Hypothalamus (tissue), 51 donors: ENCODE data around the gene CD72.
A peak's percentile ranks its signal among the peaks of the same experiment; 100 is the strongest.

ENCODE experiments used
- DNase-seq, 51 donors: peaks; one replicate each; lab custom pipeline; 2025; lab: John Stamatoyannopoulos, UW

CD72 gene

DNA sequence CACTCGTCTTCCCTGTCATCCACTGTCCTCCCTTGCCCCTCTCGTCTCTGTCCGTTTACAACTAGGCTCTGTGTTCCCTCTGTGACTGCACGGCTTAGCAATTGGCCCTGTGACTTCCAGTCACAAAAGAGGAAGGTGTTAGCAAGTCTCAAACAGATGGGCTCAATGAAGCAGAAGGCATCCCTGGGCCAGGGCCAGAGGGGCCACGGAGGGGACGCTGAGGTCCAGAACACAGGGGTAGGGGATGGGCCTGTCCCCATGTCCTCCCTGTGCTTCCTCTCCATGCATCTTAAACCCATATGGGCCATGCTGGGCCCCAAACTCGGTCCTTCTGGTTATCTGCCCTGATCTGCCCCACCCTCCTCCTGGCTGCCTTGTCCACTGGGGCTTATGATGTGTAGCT is at the start of gene CD72:
Gene CD72, minus strand, starts transcription at position 89 of the 403 bp plus-strand sequence. CDS start 110 bp downstream, outside the sequence.
- peak in 1 of 51 donors; percentile 2 for DNase-seq

DNA sequence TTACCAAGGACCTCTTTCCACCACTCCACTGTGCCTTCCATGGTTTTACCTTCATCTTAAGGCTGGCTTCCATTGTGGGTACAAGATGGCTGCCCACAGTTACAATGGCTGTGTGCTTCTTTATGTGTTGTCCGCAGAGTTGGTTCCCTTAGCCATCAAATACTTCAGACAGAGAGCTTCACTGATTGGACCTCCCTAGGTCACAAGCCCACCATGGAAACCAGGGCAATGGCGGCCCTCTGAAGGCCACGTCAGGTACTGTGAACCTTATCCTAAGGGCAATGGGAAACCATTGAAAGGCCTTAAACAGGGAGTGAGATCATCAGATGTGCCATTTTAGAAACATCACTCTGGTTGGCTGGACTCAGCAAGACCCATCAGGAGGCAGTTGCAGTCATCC is 49.7 kb upstream of the CD72 start:
- DNase-seq, result no peak

GRCh38 chr9:35666549-35666948 is 48.3 kb upstream of the CD72 start:
- no peak for DNase-seq

DNA sequence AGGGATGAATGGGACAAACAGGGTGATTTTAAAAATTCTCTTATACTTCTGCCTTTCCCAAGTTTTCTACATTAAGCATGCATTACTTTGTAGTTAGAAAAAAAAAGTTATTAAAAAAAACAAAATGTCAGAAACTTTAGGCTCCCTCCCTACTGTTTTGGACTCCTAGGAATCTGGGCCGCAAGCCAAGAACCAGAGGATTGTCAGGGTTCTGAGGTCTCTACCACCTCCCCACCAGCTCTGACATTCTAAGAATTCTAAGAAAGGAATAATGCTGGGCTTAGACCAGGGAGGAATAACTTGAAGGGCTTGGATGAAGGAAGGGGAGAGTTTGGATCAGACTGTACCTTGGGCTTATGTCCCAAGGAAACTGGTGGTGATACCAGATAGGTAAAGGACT is 47.8 kb upstream of the CD72 start:
- DNase-seq, result no peak

DNA sequence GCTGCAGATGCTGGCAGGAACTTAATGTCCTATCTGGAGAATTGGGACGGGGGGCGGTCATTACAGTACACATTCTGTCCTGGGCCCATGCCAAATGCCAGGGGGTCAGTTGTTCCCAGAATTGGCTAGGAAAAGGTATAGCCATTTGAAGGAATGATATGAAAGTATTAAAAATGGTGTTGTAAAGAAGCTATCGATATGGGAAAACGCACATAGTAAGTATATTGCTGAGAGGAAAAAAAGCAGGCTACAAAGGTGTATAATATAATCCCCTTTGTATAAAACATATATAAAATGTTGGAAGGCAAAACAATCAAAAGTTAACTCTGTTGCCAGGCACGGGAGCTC is 47.2 kb upstream of the CD72 start:
- DNase-seq, result no peak

- DNase-seq, result peak in 47 of 51 donors; percentile 14 to 80 (median 54)
These were observed 46.6 kb upstream of the CD72 start, which contains the start of gene ARHGEF39 for GRCh38 chr9:35664531-35665470. TSS of gene ARHGEF39 (minus strand) at chr9:35665195. CDS start at chr9:35665169, 26 bp downstream.

DNA sequence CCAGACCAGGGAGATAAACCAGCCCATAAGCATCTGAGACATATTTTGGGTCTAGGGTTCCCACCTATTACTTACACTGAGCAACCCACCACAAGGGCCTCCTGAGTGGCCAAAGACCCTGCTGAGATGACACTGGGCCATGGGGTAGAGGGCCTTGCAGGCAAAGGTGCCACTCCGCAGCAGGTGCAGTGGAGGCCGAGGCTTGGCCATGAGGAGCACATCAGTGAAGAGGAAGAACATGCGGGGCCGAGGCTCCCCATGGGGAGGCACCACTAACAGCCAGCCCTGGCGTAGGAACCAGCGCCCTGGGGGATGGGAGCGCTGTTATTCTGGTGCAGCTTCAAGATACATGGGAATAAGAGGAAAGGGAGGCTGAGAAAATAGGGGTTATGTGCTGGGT is 44.2 kb upstream of the CD72 start:
- DNase-seq, result no peak

- no peak for DNase-seq
These were observed 43.6 kb upstream of the CD72 start for GRCh38 chr9:35661756-35662350.

DNA sequence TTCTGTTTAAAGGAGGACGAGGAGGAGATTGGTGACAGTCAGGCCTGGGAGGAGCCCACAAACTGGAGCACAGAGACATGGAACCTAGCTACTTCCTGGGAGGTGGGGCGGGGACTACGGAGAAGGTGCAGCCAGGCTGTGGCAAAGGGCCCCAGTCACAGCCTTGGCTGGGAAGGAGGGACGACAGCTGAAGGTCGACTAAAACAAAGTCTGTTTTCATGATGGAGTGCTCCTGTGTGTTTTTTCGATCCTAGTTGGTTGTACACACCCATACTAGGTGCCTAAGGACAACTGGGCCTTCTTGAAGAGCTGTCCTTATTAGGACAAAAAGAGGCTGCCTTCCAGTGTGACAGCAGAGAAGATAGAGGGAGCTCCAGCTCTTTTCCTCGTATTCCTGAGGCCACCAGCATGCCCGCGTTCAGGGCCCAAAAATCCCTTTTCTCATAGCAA is 42.8 kb upstream of the CD72 start:
- DNase-seq, result peak in 9 of 51 donors; percentile 2 to 19 (median 12)

DNA sequence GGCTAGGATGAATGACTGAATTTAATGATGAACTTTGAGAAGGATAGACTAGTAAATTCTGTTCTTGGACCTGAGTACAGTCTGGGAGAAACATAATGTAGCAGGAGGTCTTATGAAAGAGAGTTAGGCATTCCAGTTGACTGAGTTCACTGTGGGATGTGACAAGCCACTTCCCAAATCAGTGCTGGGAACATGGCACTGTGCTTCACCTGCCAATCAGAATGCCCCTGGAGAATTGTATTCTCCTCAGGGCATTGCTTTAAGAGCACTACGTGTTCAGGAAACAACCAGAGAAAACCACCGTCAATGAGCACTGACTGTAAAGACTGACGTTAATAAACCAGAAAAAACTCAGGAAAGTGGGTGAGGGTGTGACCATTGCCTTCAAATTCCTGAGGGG is 41.1 kb upstream of the CD72 start:
- no peak for DNase-seq

- peak in 8 of 51 donors; percentile 13 to 46 (median 20) for DNase-seq
These were observed 40.7 kb upstream of the CD72 start for GRCh38 chr9:35658968-35659220.

- DNase-seq, result peak; percentile 29 to 99 (median 75)
These were observed 40.1 kb upstream of the CD72 start, which contains the start of gene CCDC107 for GRCh38 chr9:35658137-35658967. TSS of gene CCDC107 (plus strand) at chr9:35658292. CDS start at chr9:35658380, 88 bp downstream.

DNA sequence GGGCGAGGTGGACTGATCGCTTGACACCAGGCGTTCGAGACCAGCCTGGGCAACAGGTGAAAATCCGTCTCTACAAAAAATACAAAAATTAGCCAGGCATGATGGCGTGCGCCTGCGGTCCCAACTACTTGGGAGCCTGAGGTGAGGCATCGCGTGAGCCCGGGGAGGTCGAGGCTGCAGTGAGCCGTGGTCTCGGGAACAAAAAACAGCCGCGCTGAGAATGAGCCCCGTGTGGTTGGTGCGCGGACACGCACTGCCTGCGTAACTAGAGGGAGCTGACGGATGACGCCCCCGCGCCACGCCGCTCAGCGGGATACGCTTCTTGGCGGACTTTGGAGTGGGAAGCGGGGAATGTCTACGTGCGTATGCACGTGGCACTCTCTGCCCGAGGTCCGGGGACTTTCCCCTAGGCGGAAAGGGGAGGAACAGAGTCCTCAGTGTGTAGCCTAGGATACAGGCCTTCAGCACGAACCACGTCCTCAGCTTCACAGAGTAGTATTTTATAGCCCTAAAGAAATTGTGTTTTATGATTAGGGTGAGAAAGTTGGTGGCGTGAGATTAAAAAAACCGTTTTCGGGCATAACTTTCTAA is 39.4 kb upstream of the CD72 start, which contains the start of gene RMRP:
Gene RMRP, minus strand, starts transcription at position 474 of the 591 bp plus-strand sequence.
- peak; percentile 31 to 99 (median 92) for DNase-seq

GRCh38 chr9:35656831-35657545 is 38.8 kb upstream of the CD72 start:
- DNase-seq, result peak in 2 of 51 donors; percentile 59 to 75

- DNase-seq, result no peak
These were observed 38.1 kb upstream of the CD72 start for GRCh38 chr9:35656348-35656747.

DNA sequence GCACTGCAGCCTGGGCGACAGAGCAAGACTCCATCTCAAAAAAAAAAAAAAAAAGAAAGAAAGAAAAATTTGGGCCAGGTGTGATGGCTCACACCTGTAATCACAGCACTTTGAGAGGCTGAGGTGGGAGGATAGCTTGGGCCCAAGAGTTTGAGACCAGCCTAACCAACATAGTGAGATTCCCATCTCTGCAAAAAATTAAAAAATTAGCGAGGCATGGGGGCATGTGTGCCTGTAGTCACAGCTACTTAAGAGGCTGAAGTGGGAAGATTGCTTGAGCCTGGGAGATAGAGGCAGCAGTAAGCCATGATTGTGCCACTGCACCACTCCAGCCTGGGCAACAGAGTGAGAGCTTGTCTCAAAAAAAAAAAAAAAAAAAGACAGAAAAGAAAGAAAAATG is 35.4 kb upstream of the CD72 start:
- DNase-seq, result no peak

GRCh38 chr9:35652829-35653209 is 34.6 kb upstream of the CD72 start:
- DNase-seq, result no peak

DNA sequence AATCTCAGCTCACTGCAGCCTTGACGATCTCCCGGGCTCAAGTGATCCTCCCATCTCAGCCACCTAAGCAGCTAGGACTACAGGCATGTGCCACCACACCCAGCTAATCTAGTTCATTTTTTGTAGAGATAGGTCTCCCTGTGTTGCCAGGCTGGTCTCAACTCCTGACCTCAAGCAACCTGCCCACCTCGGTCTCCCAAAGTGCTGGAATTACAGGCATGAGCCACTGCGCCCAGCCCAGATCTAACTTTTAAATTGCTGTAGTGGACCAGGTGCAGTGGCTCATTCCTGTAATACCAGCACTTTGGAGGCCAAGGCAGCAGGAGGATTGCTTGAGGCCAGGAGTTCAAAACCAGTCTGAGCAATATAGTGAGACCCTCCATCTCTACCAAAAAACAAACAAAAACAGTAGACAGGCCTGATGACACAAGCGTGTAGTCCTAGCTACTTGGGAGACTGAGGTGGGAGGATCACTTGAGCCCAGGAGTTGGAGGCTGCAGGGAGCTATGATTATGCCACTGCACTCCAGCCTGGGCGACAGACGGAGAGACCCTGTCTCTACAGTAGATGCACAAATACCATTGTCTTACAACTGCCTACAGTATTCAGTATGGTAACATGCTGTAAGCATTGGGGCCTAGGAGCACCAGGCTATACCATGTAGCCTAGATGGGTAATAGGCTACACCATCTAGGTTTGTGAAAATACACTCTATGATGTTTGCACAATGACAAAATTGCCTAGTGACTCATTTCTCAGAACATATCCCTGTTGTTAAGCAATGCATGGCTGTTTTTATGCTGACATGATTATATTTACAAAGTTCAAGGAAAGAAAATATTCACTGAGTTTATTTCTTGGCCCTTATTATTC is 34.0 kb upstream of the CD72 start:
- no peak for DNase-seq
